ENCODE results near the gene CCND1.

The CCND1 gene

DNA sequence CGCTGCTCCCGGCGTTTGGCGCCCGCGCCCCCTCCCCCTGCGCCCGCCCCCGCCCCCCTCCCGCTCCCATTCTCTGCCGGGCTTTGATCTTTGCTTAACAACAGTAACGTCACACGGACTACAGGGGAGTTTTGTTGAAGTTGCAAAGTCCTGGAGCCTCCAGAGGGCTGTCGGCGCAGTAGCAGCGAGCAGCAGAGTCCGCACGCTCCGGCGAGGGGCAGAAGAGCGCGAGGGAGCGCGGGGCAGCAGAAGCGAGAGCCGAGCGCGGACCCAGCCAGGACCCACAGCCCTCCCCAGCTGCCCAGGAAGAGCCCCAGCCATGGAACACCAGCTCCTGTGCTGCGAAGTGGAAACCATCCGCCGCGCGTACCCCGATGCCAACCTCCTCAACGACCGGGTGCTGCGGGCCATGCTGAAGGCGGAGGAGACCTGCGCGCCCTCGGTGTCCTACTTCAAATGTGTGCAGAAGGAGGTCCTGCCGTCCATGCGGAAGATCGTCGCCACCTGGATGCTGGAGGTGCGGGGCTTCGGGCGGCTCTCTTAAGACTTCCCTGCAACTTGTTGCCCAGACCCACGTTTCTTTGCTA lies at the start of gene CCND1:
CCND1 (plus strand) TSS at position 162 of the 587 bp plus-strand sequence; CDS start at position 320, 158 bp downstream.
- peak within 1 kb of the TSS; percentile 55 for H3K4me3 ChIP-seq (ENCODE audit: low read depth, low read length)
- TF ChIP-seq, protein P1, sequence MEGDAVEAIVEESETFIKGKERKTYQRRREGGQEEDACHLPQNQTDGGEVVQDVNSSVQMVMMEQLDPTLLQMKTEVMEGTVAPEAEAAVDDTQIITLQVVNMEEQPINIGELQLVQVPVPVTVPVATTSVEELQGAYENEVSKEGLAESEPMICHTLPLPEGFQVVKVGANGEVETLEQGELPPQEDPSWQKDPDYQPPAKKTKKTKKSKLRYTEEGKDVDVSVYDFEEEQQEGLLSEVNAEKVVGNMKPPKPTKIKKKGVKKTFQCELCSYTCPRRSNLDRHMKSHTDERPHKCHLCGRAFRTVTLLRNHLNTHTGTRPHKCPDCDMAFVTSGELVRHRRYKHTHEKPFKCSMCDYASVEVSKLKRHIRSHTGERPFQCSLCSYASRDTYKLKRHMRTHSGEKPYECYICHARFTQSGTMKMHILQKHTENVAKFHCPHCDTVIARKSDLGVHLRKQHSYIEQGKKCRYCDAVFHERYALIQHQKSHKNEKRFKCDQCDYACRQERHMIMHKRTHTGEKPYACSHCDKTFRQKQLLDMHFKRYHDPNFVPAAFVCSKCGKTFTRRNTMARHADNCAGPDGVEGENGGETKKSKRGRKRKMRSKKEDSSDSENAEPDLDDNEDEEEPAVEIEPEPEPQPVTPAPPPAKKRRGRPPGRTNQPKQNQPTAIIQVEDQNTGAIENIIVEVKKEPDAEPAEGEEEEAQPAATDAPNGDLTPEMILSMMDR (IDR thresholded peaks at IDR 0.05; ENCODE audit: low read depth, low read length, missing control alignments), result peak; percentile 4
- DNase-seq (ENCODE audit: low read depth), result no peak

DNA sequence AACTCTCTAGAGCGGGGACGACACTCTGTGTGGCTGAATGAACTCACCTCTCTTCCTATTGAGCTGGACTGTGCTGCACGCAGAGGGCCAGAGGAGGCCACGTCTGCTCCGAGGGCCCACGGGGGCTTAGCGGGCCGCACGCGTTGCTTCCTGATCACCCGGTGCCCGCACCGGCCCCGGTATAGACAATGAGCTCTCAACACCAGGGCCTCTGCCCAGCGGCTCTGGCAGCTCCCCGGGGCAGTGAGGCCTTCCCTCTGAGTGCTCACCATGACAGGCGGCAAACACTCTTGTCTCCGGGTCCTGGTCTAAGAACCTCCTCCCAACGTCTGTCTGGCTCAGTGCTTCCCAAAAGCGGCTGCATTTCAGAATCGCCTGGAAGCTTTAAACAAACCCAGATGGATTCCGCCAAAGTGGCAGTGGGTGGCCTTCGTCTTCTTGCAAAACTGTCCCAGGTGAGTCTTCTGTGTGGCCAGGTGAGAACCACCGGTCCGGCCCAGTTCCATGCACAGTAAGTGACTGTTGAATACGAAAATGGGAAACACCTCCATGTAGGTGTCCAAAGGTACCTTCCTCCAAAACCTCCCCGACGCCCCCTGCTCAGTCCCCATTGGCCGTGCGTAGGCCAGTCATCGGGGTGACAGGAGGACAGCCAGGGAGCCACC lies 47.8 kb upstream of the CCND1 start:
- DNase-seq (ENCODE audit: low read depth), result no peak
- TF ChIP-seq, protein P1 (IDR thresholded peaks at IDR 0.05; ENCODE audit: low read depth, low read length, missing control alignments), result no peak

DNA sequence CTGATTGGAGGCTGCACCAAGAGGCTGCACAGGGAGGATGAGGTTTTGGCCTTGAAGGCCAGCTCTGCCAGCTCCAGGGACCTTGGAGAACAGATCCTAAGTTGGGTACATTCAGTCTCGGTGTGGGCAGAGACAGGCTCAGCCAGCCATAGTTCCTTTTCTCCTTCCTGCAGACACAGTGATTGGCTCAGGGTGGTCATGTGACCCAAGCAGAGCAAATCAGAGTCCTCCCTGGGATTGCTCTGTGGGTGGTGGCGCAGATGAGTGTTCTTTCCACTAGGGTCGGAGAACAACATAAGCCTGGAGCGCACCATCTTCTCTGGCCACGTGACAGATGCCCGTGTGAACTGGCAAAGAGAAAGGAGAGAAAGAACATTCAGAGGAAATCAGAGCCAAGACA lies 47.1 kb upstream of the CCND1 start:
- TF ChIP-seq, protein P1 (IDR thresholded peaks at IDR 0.05; ENCODE audit: low read depth, low read length, missing control alignments), result no peak
- DNase-seq (ENCODE audit: low read depth), result no peak
- H3K4me3 ChIP-seq (ENCODE audit: low read depth, low read length), result no peak overlapping the region

More for the DNA sequence above, 47.8 kb upstream of the CCND1 start:
- no peak overlapping the region for H3K4me3 ChIP-seq (ENCODE audit: low read depth, low read length)

DNA sequence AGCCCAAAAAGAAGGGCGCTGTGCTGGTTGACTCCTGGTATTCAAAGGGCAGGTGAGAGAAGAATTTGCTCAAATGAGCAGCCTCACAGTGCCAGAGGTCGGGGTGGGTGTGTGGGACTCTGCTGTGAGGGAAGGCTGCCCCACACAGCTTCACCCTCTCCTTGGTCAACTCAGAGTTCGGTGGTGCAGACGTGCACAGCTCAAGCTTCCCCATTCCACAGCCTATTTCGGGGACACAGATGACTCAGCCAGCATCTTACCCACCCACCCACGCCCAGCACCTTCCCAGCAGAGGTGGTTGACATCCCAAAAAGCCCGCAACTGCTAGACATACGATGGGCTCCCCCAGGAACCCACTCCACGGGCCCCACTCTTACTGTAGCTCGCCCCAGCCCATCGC lies 46.5 kb upstream of the CCND1 start:
- TF ChIP-seq, protein P1 (IDR thresholded peaks at IDR 0.05; ENCODE audit: low read depth, low read length, missing control alignments), result no peak
- no peak overlapping the region for H3K4me3 ChIP-seq (ENCODE audit: low read depth, low read length)
- no peak for DNase-seq (ENCODE audit: low read depth)

DNA sequence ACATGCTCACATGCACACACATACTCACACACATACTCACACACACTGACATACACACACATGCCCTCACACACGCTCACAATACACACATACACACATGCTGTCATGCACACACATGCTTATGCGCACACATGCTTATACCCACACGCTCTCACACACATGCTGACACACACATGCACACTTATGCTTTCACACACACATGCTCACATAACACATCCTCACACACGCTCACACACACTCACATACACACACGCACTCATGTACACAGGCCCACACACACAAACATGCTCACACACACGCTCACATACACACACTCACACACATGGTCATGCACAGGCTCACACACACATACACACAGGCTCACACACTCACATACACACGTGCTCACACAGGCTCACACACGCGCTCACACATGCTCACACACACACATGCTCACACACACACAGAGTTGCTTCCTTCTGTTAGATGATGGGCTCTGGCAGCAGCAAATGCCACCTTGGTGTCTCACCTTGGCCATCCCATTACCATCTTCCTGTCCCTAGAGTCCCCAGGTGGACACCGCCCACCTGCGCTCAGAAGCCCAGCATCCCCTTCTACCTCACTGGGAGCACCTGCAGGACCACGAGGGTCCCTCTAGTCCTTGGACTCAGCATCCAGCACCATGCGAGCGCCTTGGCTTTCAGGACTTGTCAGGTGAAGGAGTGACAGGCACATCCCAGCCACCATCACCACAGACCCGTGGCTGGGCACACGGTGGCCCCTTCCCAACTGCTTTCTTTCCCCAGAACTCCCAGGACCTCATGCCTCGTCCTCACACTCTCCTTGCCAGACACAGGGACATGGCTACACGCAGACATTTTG lies 44.9 kb upstream of the CCND1 start:
- TF ChIP-seq, protein P1 (IDR thresholded peaks at IDR 0.05; ENCODE audit: low read depth, low read length, missing control alignments), result no peak
- no peak overlapping the region for H3K4me3 ChIP-seq (ENCODE audit: low read depth, low read length)
- no peak for DNase-seq (ENCODE audit: low read depth)

DNA sequence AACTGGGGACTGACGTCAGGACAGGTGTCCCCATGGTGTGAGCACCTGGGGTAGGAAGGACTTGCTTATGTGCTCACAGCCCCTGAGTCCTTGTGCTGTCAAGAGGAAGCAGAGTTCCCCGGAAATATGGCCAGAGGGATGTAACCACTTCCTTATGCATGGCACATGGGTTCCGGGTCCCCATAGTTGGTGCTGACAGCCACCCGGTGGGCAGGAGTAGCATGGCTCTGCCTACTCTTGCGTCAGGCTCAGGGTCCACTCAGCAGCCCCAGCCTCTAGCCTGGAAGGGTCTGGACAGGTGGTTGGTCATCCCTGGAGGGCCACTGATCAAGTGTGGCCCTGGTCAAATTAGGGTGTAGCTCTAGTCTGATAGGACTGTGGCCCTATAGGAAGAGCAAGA lies 42.8 kb upstream of the CCND1 start:
- H3K4me3 ChIP-seq (ENCODE audit: low read depth, low read length), result no peak overlapping the region
- no peak for DNase-seq (ENCODE audit: low read depth)
- TF ChIP-seq, protein P1 (IDR thresholded peaks at IDR 0.05; ENCODE audit: low read depth, low read length, missing control alignments), result no peak

Data from GM12864 (cell line).